Keratinocyte (primary cell): ENCODE measurements around the gene GRIP1. TPM values are rescaled to one million over a fixed set of nuclear protein-coding genes. Genes with fewer than 3 reads are reported as not detected.

ENCODE experiments used
- DNase-seq: peaks from one replicate; pipeline ENCODE4 v3.0.0-alpha.2; 2011; ENCODE audit warnings: low read depth, missing footprints, low spot score
- FAIRE-seq: peaks from 2 replicates; lab custom pipeline; 2011; peaks lifted over from hg19 to GRCh38; lab: Jason Lieb, UNC
- H2AFZ ChIP-seq: 2 replicates; pipeline ENCODE4 v1.6.0; 2012; ENCODE audit warnings: low read length, control low read depth, inconsistent platforms; ENCODE audit not compliant: control insufficient read depth
- H3K27ac ChIP-seq: 2 replicates; pipeline ENCODE4 v1.5.1; 2011; ENCODE audit warnings: low read length; ENCODE audit not compliant: control insufficient read depth, insufficient read depth
- H3K27me3 ChIP-seq: 3 replicates; pipeline ENCODE4 v1.6.0; 2011; ENCODE audit warnings: low read length; ENCODE audit not compliant: control insufficient read depth, insufficient read depth; ENCODE audit errors: extremely low read depth
- H3K36me3 ChIP-seq, 2 experiments: 2 replicates in 1 of 2; 3 replicates in 1 of 2; pipeline ENCODE4 v1.5.1; 2011; ENCODE audit warnings: low read length in 2 of 2, mild to moderate bottlenecking in 1 of 2; ENCODE audit not compliant: control insufficient read depth in 2 of 2, insufficient read depth in 2 of 2; ENCODE audit errors: extremely low read depth in 1 of 2
- H3K4me1 ChIP-seq: 3 replicates; pipeline ENCODE4 v1.5.1; 2011; ENCODE audit warnings: low read length; ENCODE audit not compliant: control insufficient read depth, insufficient read depth; ENCODE audit errors: extremely low read depth
- H3K4me2 ChIP-seq: 3 replicates; pipeline ENCODE4 v1.6.0; 2011; ENCODE audit warnings: low read depth, low read length; ENCODE audit not compliant: control insufficient read depth, insufficient read depth; ENCODE audit errors: extremely low read depth
- H3K4me3 ChIP-seq, 3 experiments: fragments of 200-600 bp in 1 of 3; sonication (generic) in 1 of 3; 2 replicates in 2 of 3; 3 replicates in 1 of 3; pipeline ENCODE4 v1.5.1; 2011 to 2016; ENCODE audit warnings: low read length in 3 of 3, mild to moderate bottlenecking in 3 of 3, control low read depth in 2 of 3, inconsistent platforms in 1 of 3, low read depth in 1 of 3, mixed read lengths in 1 of 3, mixed run types in 1 of 3, moderate library complexity in 1 of 3; ENCODE audit not compliant: control insufficient read depth in 2 of 3, insufficient read depth in 2 of 3; ENCODE audit errors: extremely low read depth in 1 of 3
- H3K79me2 ChIP-seq: 2 replicates; pipeline ENCODE4 v1.6.0; 2012; ENCODE audit warnings: low read length; ENCODE audit not compliant: control insufficient read depth, insufficient read depth
- H3K9ac ChIP-seq: 3 replicates; pipeline ENCODE4 v1.6.0; 2011; ENCODE audit warnings: low read length; ENCODE audit not compliant: control insufficient read depth, insufficient read depth; ENCODE audit errors: extremely low read depth
- H3K9me1 ChIP-seq: 3 replicates; pipeline ENCODE4 v1.6.0; 2011; ENCODE audit warnings: low read length; ENCODE audit not compliant: control insufficient read depth, insufficient read depth; ENCODE audit errors: extremely low read depth
- H3K9me3 ChIP-seq: 2 replicates; pipeline ENCODE4 v1.5.1; 2012; ENCODE audit warnings: low read depth, low read length; ENCODE audit not compliant: control insufficient read depth
- H4K20me1 ChIP-seq: 3 replicates; pipeline ENCODE4 v1.6.0; 2011; ENCODE audit warnings: low read length; ENCODE audit not compliant: control insufficient read depth, insufficient read depth; ENCODE audit errors: extremely low read depth
- EZH2 ChIP-seq: IDR thresholded peaks from one replicate; pipeline ENCODE4 v1.6.1; 2012; ENCODE audit warnings: inconsistent platforms, mild to moderate bottlenecking, low read length, moderate library complexity
- dilution Hi-C: fragments of 300-500 bp; cut with MboI; formaldehyde crosslinking; loops from one replicate; pipeline ENCODE4 v1.7.0; 2020; ENCODE audit warnings: low sequenced_read_pairs; ENCODE audit not compliant: extremely low pct_ligation_motif_present
- polyA plus RNA-seq, 5 experiments: library from polyadenylated mRNA; depleted of rRNA in 3 of 5; stranded (reverse) in 3 of 5; stranded (forward) in 1 of 5; unstranded in 1 of 5; fragments of >200 nt; gene quantifications; 1 replicate in 1 of 5; 2 replicates in 3 of 5; 3 replicates in 1 of 5; pipeline versions ENCODE4 v1.2.1 to v1.2.3, GENCODE V29; 2011 to 2012; ENCODE audit warnings: missing spikeins in 2 of 5, low read depth in 1 of 5, low replicate concordance in 1 of 5
- TF ChIP-seq, protein P1 (sequence below), 3 experiments: IDR thresholded peaks in 1 of 3; conservative IDR thresholded peaks in 1 of 3; optimal IDR thresholded peaks in 1 of 3; 2 replicates in 2 of 3; 3 replicates in 1 of 3; pipeline versions ENCODE3 to v1.5.1; 2011; ENCODE audit warnings: low read length in 3 of 3, mild to moderate bottlenecking in 3 of 3, moderate library complexity in 2 of 3, control low read depth in 1 of 3, inconsistent platforms in 1 of 3; ENCODE audit not compliant: insufficient read depth in 2 of 3; ENCODE audit errors: extremely low read depth in 1 of 3

Gene GRIP1
- polyA plus RNA-seq, 1 donor (not counting 4 experiments of a cell fraction or from before 2014, with no cell fraction given): 6.7 TPM

DNA sequence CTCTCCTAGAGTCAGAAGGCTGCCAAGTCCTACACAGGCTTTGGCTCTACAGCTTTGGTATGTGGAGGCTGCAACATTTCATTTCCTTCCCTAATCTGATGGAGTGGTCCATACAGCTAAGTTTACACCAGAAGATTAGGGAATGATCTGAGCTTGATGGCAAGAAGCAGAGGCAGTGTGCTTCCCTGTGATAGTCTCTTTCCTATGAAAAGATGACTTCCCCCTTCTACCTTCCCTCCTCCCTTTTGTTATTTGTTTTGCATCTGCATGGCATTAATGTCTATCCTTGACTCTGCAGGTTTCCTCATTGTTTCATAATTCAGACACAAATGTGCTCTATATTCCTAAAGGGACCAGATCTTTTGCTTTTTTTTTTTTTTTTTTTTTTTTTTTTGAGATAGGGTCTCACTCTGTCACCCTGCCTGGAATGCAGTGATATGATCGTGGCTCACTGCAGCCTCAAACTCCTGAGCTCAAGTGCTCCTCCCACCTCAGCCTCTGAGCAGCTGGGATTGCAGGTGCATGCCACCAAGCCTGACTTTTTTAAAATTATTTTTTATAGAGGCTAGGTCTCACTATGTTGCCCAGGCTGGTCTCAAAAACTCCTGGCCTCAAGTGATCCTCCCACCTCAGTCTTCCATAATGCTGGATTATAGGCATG is 76.3 kb downstream of the GRIP1 start:
- no peaks in the 10 kb centered on the region for H3K9me1 ChIP-seq
- TF ChIP-seq, protein P1, sequence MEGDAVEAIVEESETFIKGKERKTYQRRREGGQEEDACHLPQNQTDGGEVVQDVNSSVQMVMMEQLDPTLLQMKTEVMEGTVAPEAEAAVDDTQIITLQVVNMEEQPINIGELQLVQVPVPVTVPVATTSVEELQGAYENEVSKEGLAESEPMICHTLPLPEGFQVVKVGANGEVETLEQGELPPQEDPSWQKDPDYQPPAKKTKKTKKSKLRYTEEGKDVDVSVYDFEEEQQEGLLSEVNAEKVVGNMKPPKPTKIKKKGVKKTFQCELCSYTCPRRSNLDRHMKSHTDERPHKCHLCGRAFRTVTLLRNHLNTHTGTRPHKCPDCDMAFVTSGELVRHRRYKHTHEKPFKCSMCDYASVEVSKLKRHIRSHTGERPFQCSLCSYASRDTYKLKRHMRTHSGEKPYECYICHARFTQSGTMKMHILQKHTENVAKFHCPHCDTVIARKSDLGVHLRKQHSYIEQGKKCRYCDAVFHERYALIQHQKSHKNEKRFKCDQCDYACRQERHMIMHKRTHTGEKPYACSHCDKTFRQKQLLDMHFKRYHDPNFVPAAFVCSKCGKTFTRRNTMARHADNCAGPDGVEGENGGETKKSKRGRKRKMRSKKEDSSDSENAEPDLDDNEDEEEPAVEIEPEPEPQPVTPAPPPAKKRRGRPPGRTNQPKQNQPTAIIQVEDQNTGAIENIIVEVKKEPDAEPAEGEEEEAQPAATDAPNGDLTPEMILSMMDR (optimal IDR thresholded peaks at IDR 0.05 in 1 of 3, IDR thresholded peaks at IDR 0.05 in 1 of 3, conservative IDR thresholded peaks at IDR 0.05 in 1 of 3; ENCODE audit: extremely low read depth in 1 of 3, insufficient read depth in 2 of 3, low read length in 3 of 3): no peak
- TF ChIP-seq EZH2: no peak
- no peaks in the 10 kb centered on the region for H3K79me2 ChIP-seq
- H3K36me3 ChIP-seq: no peaks in the 10 kb centered on the region
- no peaks in the 10 kb centered on the region for H4K20me1 ChIP-seq
- no peaks in the 10 kb centered on the region for H3K4me1 ChIP-seq
- no peaks in the 10 kb centered on the region for H3K9me3 ChIP-seq
- no peaks in the 10 kb centered on the region for H3K27me3 ChIP-seq
- no peak overlapping the region for H3K4me3 ChIP-seq
- no peak overlapping the region for H2AFZ ChIP-seq
- DNase-seq (no peak), FAIRE-seq (no peak)
- no peak overlapping the region for H3K27ac ChIP-seq
- H3K4me2 ChIP-seq: no peak overlapping the region
- dilution Hi-C loops: no loop called here
- H3K9ac ChIP-seq: no peak overlapping the region

DNA sequence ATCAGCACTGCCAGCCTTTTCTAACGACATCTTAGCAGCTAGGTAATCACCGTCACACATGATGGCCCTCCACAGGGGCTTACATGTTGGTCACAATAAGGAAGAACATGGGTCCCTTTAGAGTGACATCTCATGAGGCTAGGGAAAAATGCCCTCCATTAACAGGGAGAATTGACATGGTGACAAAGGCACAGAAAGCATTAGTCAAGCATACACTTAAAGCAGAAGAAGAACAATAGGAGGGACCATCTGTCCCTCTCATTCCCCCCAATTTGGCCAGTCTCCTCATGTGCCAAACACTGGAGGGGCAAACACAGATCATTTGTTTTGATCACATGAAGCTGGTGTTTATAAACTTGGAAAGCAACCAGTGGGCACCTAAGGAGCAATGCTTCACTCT is 78.0 kb downstream of the GRIP1 start:
- dilution Hi-C loops: no loop called here
- Histone ChIP-seq H3K79me2 (no peaks in the 10 kb centered on the region), H3K4me3 (no peak overlapping the region), H3K9me1 (no peaks in the 10 kb centered on the region), H3K4me2 (no peak overlapping the region), H3K27me3 (no peaks in the 10 kb centered on the region), H2AFZ (no peak overlapping the region), H3K36me3 (no peaks in the 10 kb centered on the region), H3K9ac (no peak overlapping the region), H3K27ac (no peak overlapping the region), H4K20me1 (no peaks in the 10 kb centered on the region), H3K9me3 (no peaks in the 10 kb centered on the region), H3K4me1 (peaks cover 9% of the 10 kb centered on the region)
- FAIRE-seq: no peak
- DNase-seq: no peak
- TF ChIP-seq, protein P1 (optimal IDR thresholded peaks at IDR 0.05 in 1 of 3, IDR thresholded peaks at IDR 0.05 in 1 of 3, conservative IDR thresholded peaks at IDR 0.05 in 1 of 3; ENCODE audit: extremely low read depth in 1 of 3, insufficient read depth in 2 of 3, low read length in 3 of 3): no peak
- TF ChIP-seq EZH2: no peak
